ENCODE results near the gene RBM14. TPM values are rescaled to one million over a fixed set of nuclear protein-coding genes. Genes with fewer than 3 reads are reported as not detected.

RBM14 gene
- total RNA-seq, 3 donors from 2014 or later = 42.6 to 55.0 (median 54.6) TPM

- Histone ChIP-seq H3K4me3 (no peak overlapping the region), H3K27me3 (no peaks in the 10 kb centered on the region), H3K36me3 (no peaks in the 10 kb centered on the region), H3K4me1 (no peaks in the 10 kb centered on the region), H3K9me3 (no peaks in the 10 kb centered on the region), H3K27ac (no peak overlapping the region)
- intact Hi-C loops (cut with DNase I; ENCODE audit: low total_unique reads) = no loop called here
- no peak for TF ChIP-seq CTCF (IDR thresholded peaks at IDR 0.05)
- TF ChIP-seq POLR2AphosphoS5 (IDR thresholded peaks at IDR 0.05) = no peak
- TF ChIP-seq POLR2A (IDR thresholded peaks at IDR 0.05) = no peak
- DNase-seq (ENCODE audit: low spot score in 2 of 2) = no peak
These were observed 54.4 kb downstream of the RBM14 start for GRCh38 chr11:66670816-66671215.

GRCh38 chr11:66674964-66675602 is 58.7 kb downstream of the RBM14 start:
- Histone ChIP-seq H3K36me3 (no peaks in the 10 kb centered on the region), H3K27ac (no peak overlapping the region), H3K27me3 (no peaks in the 10 kb centered on the region), H3K4me3 (peak overlapping the region in 1 of 3 donors; percentile 95), H3K4me1 (peaks cover 4 to 9% of the 10 kb centered on the region in 2 donors), H3K9me3 (no peaks in the 10 kb centered on the region)
- no peak for DNase-seq (ENCODE audit: low spot score in 2 of 2)
- intact Hi-C loops (cut with DNase I; ENCODE audit: low total_unique reads) = no loop called here
- no peak for TF ChIP-seq POLR2A (IDR thresholded peaks at IDR 0.05)
- TF ChIP-seq POLR2AphosphoS5 (IDR thresholded peaks at IDR 0.05) = no peak
- no peak for TF ChIP-seq CTCF (IDR thresholded peaks at IDR 0.05)

- no peak for TF ChIP-seq POLR2AphosphoS5 (IDR thresholded peaks at IDR 0.05)
- TF ChIP-seq POLR2A (IDR thresholded peaks at IDR 0.05) = no peak
- TF ChIP-seq CTCF (IDR thresholded peaks at IDR 0.05) = no peak
- H3K36me3 ChIP-seq = no peaks in the 10 kb centered on the region
- no peak for DNase-seq (ENCODE audit: low spot score in 2 of 2)
- intact Hi-C loops (cut with DNase I; ENCODE audit: low total_unique reads) = no loop called here
- H3K4me3 ChIP-seq = peak overlapping the region in 2 of 3 donors; percentile 75 to 95
- H3K4me1 ChIP-seq = peaks cover 4 to 9% of the 10 kb centered on the region in 2 donors
- H3K9me3 ChIP-seq = no peaks in the 10 kb centered on the region
- H3K27ac ChIP-seq = peak overlapping the region in 1 of 2 donors; percentile 7
- H3K27me3 ChIP-seq = no peaks in the 10 kb centered on the region
These were observed 60.0 kb downstream of the RBM14 start for GRCh38 chr11:66676282-66676919.

Other genes starting within 250 kb of the RBM14 start
- 1 to 10 TPM; 4.9 to 7.5 (median 6.4) TPM for gene SLC29A2, start 244.9 kb upstream of the RBM14 start, total RNA-seq
- not detected for gene NPAS4, start 195.6 kb upstream of the RBM14 start, total RNA-seq
- 10 to 100 TPM; 33.1 to 42.3 (median 36.8) TPM for gene MRPL11, start 177.8 kb upstream of the RBM14 start, total RNA-seq
- gene PELI3, start 149.7 kb upstream of the RBM14 start, total RNA-seq = 10 to 100 TPM; 16.0 to 20.0 (median 18.6) TPM
- 10 to 100 TPM; 16.5 to 24.3 (median 16.7) TPM for gene DPP3, start 136.2 kb upstream of the RBM14 start, total RNA-seq
- 10 to 100 TPM; 51.5 to 79.5 (median 63.8) TPM for gene BBS1, start 106.0 kb upstream of the RBM14 start, total RNA-seq
- gene ZDHHC24, start 70.6 kb upstream of the RBM14 start, total RNA-seq = 10 to 100 TPM; 12.9 to 20.0 (median 14.1) TPM
- gene ACTN3, start 69.7 kb upstream of the RBM14 start, total RNA-seq = under 1 TPM in 2 of 3 donors, not detected in 1; under 0.01 to 0.16 TPM
- gene CTSF, start 48.0 kb upstream of the RBM14 start, total RNA-seq = 100 to 1,000 TPM in 2 of 3 donors, 10 to 100 TPM in 1; 98.6 to 149 (median 116) TPM
- gene CCDC87, start 23.6 kb upstream of the RBM14 start, total RNA-seq = under 1 TPM in 1 of 3 donors, not detected in 2; 0.15 TPM
- 10 to 100 TPM; 27.5 to 44.2 (median 33.1) TPM for gene CCS, start 23.4 kb upstream of the RBM14 start, total RNA-seq
- gene RBM4, start 22.1 kb downstream of the RBM14 start, total RNA-seq = 10 to 100 TPM; 73.9 to 98.3 (median 81.0) TPM
- gene RBM4B, start 61.3 kb downstream of the RBM14 start, total RNA-seq = 10 to 100 TPM; 14.9 to 43.8 (median 25.9) TPM
- 10 to 100 TPM in 2 of 3 donors, 1 to 10 TPM in 1; 1.1 to 28.7 (median 27.2) TPM for gene SPTBN2, start 112.6 kb downstream of the RBM14 start, total RNA-seq
- 10 to 100 TPM; 10.7 to 23.9 (median 21.5) TPM for gene RCE1, start 226.8 kb downstream of the RBM14 start, total RNA-seq
- 10 to 100 TPM in 2 of 3 donors, 1 to 10 TPM in 1; 5.2 to 14.4 (median 11.7) TPM for gene LRFN4, start 240.4 kb downstream of the RBM14 start, total RNA-seq

All from breast epithelium (tissue), 4 donors.